DMS79 treated with DMSO at 0.1 percent for 48 hours (cell line): Measurements from ENCODE around the gene TRPC4AP.
"Not testable (repeated sequence)": the region's sequence is repeated elsewhere in the genome, so short reads cannot be mapped to it uniquely, and the experiment has no call there.

Source experiments
- DNase-seq: peaks from one replicate; lab custom pipeline; 2025; lab: John Stamatoyannopoulos, UW

TRPC4AP gene

DNA sequence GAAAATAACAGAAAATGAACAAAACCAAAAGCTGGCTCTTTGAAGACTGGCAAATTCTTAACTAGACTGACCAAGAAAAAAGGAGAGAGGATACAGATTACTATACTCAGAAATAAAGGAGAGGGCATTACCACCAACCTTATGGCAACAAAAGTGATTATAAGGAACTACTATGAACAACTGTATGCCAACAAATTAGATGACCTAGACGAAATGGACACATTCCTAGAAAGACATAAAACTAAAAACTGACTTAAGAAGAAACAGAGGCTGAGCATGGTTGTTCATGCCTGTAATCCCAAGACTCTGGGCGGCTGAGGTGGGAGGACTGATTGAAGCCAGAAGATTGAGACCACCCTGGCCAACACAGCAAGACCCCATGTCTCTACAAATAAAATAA lies 33.5 kb downstream of the TRPC4AP start:
- no peak for DNase-seq

GRCh38 chr20:35055445-35056276 lies 36.9 kb downstream of the TRPC4AP start:
- no peak for DNase-seq

- no peak for DNase-seq
Measured at GRCh38 chr20:35054814-35055213, 37.8 kb downstream of the TRPC4AP start.

GRCh38 chr20:35052616-35053015 lies 40.0 kb downstream of the TRPC4AP start:
- not testable (repeated sequence) for DNase-seq

DNA sequence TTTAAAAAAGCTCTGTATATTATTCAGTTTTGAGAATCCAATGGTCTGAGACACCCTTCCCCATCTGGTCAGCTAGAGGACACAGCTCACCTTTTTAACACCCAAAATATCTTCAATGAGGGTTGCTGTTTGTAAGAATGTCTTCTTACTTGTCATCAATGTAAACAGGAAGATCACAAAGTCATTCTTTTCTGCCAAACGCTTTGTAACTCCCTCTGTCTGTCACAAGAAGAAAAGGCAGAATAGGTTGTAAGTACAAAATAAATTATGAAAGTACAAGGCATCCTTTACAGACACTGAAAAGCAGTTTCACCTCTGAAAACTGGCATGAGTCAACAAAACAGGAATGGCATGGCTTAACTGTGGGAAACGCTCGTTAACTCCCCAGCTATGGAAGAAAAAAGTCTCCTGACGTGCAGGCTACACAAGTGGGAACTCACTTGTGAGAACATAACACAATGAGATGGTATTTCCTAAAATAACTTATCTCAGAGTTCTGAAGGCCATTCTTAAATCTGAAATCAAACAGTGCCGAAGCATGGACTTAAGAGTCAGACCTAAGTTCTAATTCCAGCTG lies 42.7 kb downstream of the TRPC4AP start:
- no peak for DNase-seq

- DNase-seq = no peak
Measured at GRCh38 chr20:35048739-35049138, 43.9 kb downstream of the TRPC4AP start.

GRCh38 chr20:35042268-35042667 lies 50.3 kb downstream of the TRPC4AP start:
- DNase-seq = no peak

DNA sequence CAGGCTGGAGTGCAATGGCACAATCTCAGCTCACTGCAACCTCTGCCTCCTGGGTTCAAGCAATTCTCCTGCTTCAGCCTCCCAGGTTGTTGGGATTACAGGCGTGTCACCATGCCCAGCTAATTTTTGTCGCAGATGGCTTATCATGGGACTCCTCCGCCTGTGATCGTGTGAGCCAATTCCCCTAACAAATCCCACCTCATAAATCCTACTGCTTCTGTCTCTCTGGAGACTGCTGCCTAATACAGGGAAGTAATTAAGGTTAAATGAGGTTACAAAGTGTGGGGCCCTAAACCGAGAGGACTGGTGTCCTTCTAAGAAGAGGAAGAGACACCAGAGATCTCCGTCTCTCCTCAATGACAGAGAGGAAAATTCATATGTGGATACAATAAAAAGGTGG lies 52.0 kb downstream of the TRPC4AP start:
- no peak for DNase-seq

GRCh38 chr20:35039846-35040489 lies 52.6 kb downstream of the TRPC4AP start:
- no peak for DNase-seq

DNA sequence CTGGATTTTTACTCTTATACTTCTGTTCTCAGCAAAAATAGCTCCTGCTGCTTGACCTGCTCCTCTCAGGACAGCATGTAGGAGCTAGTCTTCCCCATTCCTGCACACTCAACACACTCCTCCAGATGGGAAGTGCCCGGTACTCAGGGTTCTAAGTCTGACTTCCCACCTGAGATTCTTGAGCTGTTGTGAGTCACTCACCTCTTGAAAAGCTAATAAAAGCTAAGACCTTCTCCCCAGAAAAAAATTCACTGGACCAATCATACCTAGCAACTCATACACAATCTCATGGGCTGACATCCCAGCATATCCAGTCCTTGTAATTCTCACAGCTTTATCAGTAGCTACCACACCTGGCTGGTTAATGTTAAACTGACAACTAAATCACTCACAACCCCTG lies 53.5 kb downstream of the TRPC4AP start:
- peak; percentile 1 for DNase-seq

- no peak for DNase-seq
Measured at GRCh38 chr20:35034145-35034544, 58.5 kb downstream of the TRPC4AP start.

DNA sequence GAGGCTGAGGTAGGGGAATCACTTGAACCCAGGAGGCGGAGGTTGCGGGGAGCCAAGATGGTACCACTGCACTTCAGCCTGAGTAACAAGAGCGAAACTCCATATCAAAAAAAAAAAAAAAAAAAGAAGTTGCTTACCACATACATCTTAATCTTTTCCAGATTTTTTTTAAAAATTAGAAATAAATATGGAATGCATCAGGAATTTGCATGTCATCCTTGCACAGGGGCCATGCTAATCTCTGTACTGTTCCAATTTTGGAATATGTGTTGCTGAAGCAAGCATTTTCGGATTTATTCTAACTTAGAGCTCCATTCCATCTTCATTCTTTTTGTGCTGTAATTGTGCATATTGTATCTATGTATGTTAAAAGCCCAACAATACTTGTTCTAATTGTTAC lies 62.5 kb downstream of the TRPC4AP start:
- DNase-seq = no peak

DNA sequence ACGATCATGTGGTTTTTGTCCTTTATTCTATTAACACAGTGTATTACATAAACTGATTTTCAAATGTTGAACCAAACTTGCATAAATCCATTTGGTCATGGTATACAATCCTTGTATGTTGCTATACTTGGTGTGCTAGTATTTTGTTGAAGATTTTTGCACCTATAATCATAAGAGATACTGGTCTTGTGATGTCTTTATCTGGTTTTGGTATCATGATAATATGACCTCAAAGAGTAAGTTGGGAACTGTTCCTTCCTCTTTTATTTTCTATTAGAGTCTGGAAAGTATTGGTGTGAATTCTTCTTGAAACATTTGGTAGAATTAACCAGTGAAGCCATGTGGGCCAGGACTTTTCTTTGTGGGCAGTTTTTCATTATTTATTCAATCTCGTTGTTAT lies 65.3 kb downstream of the TRPC4AP start:
- DNase-seq = no peak

- DNase-seq = no peak
Measured at GRCh38 chr20:35025116-35025515, 67.5 kb downstream of the TRPC4AP start.

DNA sequence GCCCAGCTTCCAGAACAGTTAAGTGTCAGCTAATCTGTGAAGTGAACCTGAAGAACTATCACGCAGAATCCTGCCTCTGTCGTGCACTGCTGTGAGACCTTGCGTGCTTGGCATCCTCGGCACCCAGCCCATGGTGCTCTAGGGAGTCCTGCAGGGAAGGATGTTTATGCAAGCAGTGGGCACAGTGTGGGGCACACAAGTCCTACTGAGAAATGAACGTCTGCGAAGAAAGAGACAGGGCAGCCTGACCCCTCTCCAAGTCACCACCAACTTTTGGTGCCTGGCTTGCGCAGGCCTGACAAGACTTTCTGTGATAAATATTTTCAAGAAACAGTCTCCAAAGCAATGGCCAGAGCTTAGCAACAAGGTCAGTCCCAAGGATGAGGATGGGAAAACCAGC lies 69.0 kb downstream of the TRPC4AP start:
- no peak for DNase-seq

DNA sequence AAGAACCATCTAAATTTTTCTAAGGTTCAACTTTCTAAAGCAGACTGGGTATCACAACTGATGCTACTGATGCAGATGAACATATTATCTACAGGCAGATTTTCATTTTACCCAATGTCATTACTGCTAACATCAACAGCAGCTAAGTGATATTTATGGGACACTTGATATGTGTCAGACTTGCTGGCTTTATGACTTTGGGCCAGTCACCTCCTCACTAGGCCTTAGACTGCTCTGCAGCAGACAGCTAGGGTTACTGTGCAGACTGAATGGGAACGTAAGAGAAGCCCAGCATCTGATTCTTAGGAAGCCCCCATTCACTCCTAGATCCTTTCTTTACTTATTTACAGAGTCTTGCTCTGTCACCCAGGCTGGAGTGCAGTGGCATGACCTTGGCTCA lies 70.8 kb downstream of the TRPC4AP start:
- no peak for DNase-seq

DNA sequence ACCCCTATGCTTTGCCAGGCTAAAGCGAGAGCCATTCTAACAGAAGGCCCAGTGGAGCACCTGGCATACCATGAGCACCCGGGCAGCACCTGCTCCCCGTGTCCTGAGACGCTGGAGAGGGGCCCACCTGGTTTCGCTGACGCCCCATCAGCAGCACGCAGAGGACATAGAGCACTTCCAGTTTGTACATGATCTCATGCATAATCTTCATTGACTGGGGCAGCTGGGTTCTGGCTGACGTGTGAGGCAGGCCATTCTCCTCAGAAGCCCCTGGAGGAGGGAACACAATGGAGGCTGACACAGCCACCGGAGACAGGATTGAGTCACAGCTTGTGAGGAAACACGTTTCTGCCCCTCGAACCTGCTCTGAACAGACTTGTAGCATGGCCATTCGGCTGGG lies 71.5 kb downstream of the TRPC4AP start:
- no peak for DNase-seq

DNA sequence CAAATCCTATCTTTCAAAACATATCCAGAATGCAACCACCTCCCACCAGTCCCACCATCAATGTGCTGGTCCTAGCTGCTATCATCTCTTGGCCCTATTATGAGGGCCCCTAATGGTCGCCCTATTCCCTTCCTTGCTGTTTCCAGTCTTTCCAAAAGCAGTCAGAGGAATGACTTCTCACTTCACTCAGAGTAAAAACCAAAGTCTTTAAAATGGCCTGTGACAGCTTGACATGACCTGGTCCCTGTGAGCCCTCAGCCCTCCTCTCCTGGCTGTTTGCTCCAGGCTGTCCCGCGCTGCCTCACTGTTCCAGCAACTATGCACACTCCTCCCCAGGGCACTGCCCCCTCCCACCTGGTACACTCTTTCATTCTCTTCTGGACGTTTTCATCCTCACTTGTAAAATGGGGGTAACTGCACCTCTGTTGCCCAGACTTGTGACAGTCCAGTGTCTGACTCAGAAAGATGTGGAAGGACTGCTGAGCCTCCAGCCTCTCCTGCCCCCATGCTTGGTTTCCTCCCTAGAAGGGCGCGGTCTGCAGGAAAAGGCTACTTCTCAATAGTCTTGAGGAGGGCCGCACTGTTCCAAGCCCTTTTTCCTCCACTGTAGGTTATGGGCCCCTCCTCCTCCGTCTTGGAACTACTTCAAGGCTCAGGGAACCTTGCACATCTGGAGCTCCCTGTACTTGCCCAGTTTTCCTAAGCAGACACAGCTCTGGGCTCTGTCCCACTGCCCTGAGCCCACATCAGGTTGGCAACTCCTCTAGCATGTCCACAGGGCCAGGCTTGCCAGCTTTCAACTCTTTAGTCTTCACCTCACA lies 72.3 kb downstream of the TRPC4AP start:
- DNase-seq = no peak

DNA sequence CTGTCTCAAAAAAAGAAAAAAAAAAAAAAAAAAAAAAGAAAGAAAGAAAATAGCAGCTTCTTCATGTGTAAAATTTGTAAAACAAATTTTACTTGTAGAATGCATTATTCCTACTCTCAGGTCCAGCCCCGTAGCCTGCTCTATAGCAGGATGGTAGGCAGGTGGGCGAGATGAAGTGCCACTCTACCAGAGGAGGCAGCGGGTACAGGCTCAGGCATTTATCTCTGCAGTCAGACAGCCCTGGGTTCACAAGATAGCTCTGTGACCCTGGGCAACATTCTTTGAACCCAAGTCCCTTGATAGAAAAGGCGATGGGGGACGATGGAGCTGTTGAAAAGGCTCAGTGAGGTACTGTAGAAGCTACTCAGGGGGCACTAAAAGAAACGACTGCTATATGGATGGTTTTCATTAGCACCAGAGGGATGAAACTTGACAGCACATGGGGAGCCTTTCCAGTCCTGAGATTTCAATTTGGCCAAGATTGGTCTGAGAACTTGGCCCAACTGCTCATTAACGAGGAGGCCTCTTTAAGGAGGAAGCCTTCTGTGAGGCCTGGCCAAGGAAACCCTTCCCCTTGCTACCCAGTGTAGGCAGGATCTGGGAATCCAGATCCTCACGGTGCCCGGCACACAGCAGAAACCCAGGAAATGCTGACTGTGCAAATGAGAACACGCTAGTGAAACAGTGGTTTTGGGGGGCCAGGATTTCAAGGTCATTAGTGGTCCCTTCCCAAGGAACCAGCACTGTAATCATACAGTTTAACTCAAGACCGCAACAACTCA lies 73.8 kb downstream of the TRPC4AP start:
- no peak for DNase-seq

DNA sequence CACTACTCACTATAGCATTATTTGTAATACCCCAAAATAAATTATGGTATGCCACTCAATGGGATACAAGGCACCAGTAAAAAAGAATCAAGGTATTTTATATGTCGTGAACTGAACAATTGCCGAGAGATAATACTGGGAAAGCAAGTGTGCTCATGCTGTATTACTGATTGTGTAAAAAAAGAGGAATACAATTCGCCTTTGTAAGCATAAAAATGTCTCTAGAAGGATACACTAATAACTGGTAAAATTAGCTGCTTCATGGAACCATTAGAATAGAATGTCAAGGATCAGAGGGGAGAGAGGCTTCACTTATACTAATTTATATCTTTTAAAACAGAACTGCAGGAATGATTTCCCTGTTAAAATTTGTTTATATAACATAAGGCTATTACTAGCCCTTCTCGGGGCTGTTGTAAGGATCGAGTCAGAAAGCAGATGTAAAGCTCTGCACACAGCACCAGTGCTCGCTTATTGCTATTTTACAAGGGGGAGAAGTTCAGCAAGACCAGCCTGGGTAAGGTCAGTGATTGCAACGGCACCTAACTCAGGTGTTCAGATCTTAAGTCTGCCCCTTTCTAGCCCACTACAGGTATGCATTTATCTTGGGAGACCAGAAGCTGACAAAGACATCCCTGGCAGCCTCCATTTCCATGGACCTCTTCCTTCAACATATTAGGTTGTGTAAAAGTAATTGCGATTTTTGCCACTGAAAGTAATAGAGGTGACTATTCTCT lies 75.3 kb downstream of the TRPC4AP start:
- DNase-seq = no peak

- no peak for DNase-seq
Measured at GRCh38 chr20:35015863-35016193, 76.8 kb downstream of the TRPC4AP start.
